Measurements from ENCODE around the gene C1orf159. TPM values are rescaled to one million over a fixed set of nuclear protein-coding genes. Genes with fewer than 3 reads are reported as not detected.

The C1orf159 gene
- total and polyA plus RNA-seq, 2 donors (not counting 1 experiment from before 2014, with no cell fraction given) = 2.6 to 3.3 TPM

GRCh38 chr1:1040004-1040991 lies 75.6 kb downstream of the C1orf159 start:
- H2AFZ ChIP-seq (ENCODE audit: low read length) = no peak overlapping the region
- H4K20me1 ChIP-seq (ENCODE audit: control insufficient read depth, extremely low read depth, insufficient read depth, low read length) = no peaks in the 10 kb centered on the region

GRCh38 chr1:1039145-1039910 lies 76.6 kb downstream of the C1orf159 start:
- H3K27ac ChIP-seq (ENCODE audit: insufficient read depth, low read length) = no peak overlapping the region
- H3K4me1 ChIP-seq (ENCODE audit: control insufficient read depth, extremely low read depth, insufficient read depth, low read length) = peaks cover 7% of the 10 kb centered on the region
- no peak overlapping the region for H3K4me2 ChIP-seq (ENCODE audit: extremely low read depth, insufficient read depth, low read length)
- no peaks in the 10 kb centered on the region for H3K79me2 ChIP-seq (ENCODE audit: control insufficient read depth, insufficient read depth, low read length)
- H4K20me1 ChIP-seq (ENCODE audit: control insufficient read depth, extremely low read depth, insufficient read depth, low read length) = no peaks in the 10 kb centered on the region
- no peak overlapping the region for H3K4me3 ChIP-seq (replicated peaks in 1 of 4; ENCODE audit: control extremely low read depth in 1 of 4, insufficient read depth in 1 of 4, low read depth in 3 of 4, low read length in 4 of 4)
- H3K9ac ChIP-seq (ENCODE audit: insufficient read depth, low read length) = no peak overlapping the region
- no peaks in the 10 kb centered on the region for H3K27me3 ChIP-seq (ENCODE audit: control insufficient read depth, insufficient read depth, low read length)
- H2AFZ ChIP-seq (ENCODE audit: low read length) = no peak overlapping the region
- TF ChIP-seq EZH2 (IDR thresholded peaks at IDR 0.05; ENCODE audit: low read length, missing control alignments) = no peak
- TF ChIP-seq, protein P1, sequence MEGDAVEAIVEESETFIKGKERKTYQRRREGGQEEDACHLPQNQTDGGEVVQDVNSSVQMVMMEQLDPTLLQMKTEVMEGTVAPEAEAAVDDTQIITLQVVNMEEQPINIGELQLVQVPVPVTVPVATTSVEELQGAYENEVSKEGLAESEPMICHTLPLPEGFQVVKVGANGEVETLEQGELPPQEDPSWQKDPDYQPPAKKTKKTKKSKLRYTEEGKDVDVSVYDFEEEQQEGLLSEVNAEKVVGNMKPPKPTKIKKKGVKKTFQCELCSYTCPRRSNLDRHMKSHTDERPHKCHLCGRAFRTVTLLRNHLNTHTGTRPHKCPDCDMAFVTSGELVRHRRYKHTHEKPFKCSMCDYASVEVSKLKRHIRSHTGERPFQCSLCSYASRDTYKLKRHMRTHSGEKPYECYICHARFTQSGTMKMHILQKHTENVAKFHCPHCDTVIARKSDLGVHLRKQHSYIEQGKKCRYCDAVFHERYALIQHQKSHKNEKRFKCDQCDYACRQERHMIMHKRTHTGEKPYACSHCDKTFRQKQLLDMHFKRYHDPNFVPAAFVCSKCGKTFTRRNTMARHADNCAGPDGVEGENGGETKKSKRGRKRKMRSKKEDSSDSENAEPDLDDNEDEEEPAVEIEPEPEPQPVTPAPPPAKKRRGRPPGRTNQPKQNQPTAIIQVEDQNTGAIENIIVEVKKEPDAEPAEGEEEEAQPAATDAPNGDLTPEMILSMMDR (conservative IDR thresholded peaks at IDR 0.05 in 1 of 2, IDR thresholded peaks at IDR 0.05 in 1 of 2; ENCODE audit: low read depth in 1 of 2, low read length in 2 of 2) = no peak
- no peaks in the 10 kb centered on the region for H3K9me3 ChIP-seq (ENCODE audit: control insufficient read depth, insufficient read depth, low read depth, low read length)
- H3K36me3 ChIP-seq (ENCODE audit: control insufficient read depth, insufficient read depth, low read length) = peaks cover 6% of the 10 kb centered on the region
- DNase-seq (ENCODE audit: low read depth in 2 of 2) = no peak

More at GRCh38 chr1:1040004-1040991, 75.6 kb downstream of the C1orf159 start:
- peak overlapping the region; percentile 66 for H3K4me2 ChIP-seq (ENCODE audit: extremely low read depth, insufficient read depth, low read length)
- no peak overlapping the region for H3K27ac ChIP-seq (ENCODE audit: insufficient read depth, low read length)
- peaks cover 7% of the 10 kb centered on the region for H3K4me1 ChIP-seq (ENCODE audit: control insufficient read depth, extremely low read depth, insufficient read depth, low read length)
- no peaks in the 10 kb centered on the region for H3K27me3 ChIP-seq (ENCODE audit: control insufficient read depth, insufficient read depth, low read length)
- no peak for TF ChIP-seq EZH2 (IDR thresholded peaks at IDR 0.05; ENCODE audit: low read length, missing control alignments)
- TF ChIP-seq, protein P1 (conservative IDR thresholded peaks at IDR 0.05 in 1 of 2, IDR thresholded peaks at IDR 0.05 in 1 of 2; ENCODE audit: low read depth in 1 of 2, low read length in 2 of 2) = peak in 1 of 2 donors; percentile 4
- no peaks in the 10 kb centered on the region for H3K79me2 ChIP-seq (ENCODE audit: control insufficient read depth, insufficient read depth, low read length)
- peak; percentile 78 to 88 for DNase-seq (ENCODE audit: low read depth in 2 of 2)
- H3K36me3 ChIP-seq (ENCODE audit: control insufficient read depth, insufficient read depth, low read length) = peaks cover 6% of the 10 kb centered on the region
- H3K9ac ChIP-seq (ENCODE audit: insufficient read depth, low read length) = no peak overlapping the region
- H3K9me3 ChIP-seq (ENCODE audit: control insufficient read depth, insufficient read depth, low read depth, low read length) = no peaks in the 10 kb centered on the region
- peak overlapping the region in 3 of 4 experiments; percentile 6 to 49 (median 28) for H3K4me3 ChIP-seq (replicated peaks in 1 of 4; ENCODE audit: control extremely low read depth in 1 of 4, insufficient read depth in 1 of 4, low read depth in 3 of 4, low read length in 4 of 4)

DNA sequence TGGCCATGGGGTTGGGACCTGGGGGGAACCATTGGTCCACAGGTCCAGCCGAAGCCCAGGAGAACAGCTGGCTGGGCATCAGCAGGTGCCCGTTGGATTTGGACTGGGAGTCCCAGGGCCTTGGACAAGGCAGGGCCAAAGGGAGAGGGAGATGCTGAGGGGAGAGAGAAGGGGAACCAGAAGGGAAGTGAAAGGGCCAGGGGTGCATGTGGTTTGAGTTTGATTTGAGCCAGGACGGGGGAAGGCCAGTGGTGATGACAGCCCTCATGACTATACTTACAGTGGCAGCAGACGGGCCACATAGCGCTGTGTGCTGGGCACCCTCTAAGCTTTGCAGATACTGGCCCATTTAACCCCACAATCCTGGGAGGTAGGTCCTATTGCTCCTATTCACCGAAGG lies 77.2 kb downstream of the C1orf159 start:
- no peak overlapping the region for H2AFZ ChIP-seq (ENCODE audit: low read length)
- H3K4me2 ChIP-seq (ENCODE audit: extremely low read depth, insufficient read depth, low read length) = no peak overlapping the region
- no peaks in the 10 kb centered on the region for H3K27me3 ChIP-seq (ENCODE audit: control insufficient read depth, insufficient read depth, low read length)
- no peaks in the 10 kb centered on the region for H3K79me2 ChIP-seq (ENCODE audit: control insufficient read depth, insufficient read depth, low read length)
- no peak overlapping the region for H3K27ac ChIP-seq (ENCODE audit: insufficient read depth, low read length)
- peaks cover 6% of the 10 kb centered on the region for H3K36me3 ChIP-seq (ENCODE audit: control insufficient read depth, insufficient read depth, low read length)
- no peak for DNase-seq (ENCODE audit: low read depth in 2 of 2)
- H3K4me3 ChIP-seq (replicated peaks in 1 of 4; ENCODE audit: control extremely low read depth in 1 of 4, insufficient read depth in 1 of 4, low read depth in 3 of 4, low read length in 4 of 4) = no peak overlapping the region
- H3K9me3 ChIP-seq (ENCODE audit: control insufficient read depth, insufficient read depth, low read depth, low read length) = no peaks in the 10 kb centered on the region
- H3K4me1 ChIP-seq (ENCODE audit: control insufficient read depth, extremely low read depth, insufficient read depth, low read length) = peaks cover 7% of the 10 kb centered on the region
- TF ChIP-seq, protein P1 (conservative IDR thresholded peaks at IDR 0.05 in 1 of 2, IDR thresholded peaks at IDR 0.05 in 1 of 2; ENCODE audit: low read depth in 1 of 2, low read length in 2 of 2) = no peak
- TF ChIP-seq EZH2 (IDR thresholded peaks at IDR 0.05; ENCODE audit: low read length, missing control alignments) = no peak
- no peak overlapping the region for H3K9ac ChIP-seq (ENCODE audit: insufficient read depth, low read length)
- no peaks in the 10 kb centered on the region for H4K20me1 ChIP-seq (ENCODE audit: control insufficient read depth, extremely low read depth, insufficient read depth, low read length)
